Hepatocyte (in vitro differentiated cells): ENCODE results near the gene ATCAY.

Experiments
- CTCF ChIP-seq: fragments of 200-600 bp; sonication (generic); IDR thresholded peaks from 2 replicates; pipeline ENCODE4 v1.5.1; 2016; ENCODE audit warnings: antibody characterized with exemption, mild to moderate bottlenecking; ENCODE audit not compliant: poor library complexity
- EZH2 ChIP-seq: fragments of 200-600 bp; sonication (generic); IDR thresholded peaks from 2 replicates; pipeline ENCODE4 v1.6.1; 2016; ENCODE audit warnings: antibody characterized with exemption, mild to moderate bottlenecking, borderline replicate concordance
- EZH2phosphoT487 ChIP-seq: fragments of 200-600 bp; sonication (generic); IDR thresholded peaks from one replicate; pipeline ENCODE4 v1.6.1; 2018; ENCODE audit warnings: antibody characterized with exemption, mild to moderate bottlenecking, low read depth, moderate library complexity; ENCODE audit not compliant: unreplicated experiment, severe bottlenecking

DNA sequence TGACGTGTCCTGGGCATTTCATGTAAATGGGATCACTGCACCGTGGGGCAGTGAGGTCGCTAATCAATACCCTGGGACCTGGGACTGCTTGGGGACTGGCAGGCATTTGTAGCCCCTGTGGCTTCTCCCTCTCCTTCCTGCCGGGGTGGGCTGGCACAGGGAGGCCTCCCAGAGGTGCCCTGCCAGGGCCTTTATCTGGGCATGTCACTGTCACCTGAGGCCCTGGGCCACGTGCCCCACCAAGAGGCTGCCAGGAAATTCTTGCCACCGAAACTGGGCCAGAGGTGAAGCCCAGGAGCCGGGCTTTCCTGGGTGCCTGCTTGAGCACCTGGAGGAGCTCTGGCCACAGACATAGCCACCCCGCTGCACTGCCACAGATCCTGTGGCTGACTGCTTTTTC is 50.6 kb downstream of the ATCAY start:
- no peak for TF ChIP-seq CTCF
- TF ChIP-seq EZH2phosphoT487, result no peak
- TF ChIP-seq EZH2, result no peak
